ENCODE data around the gene CDH13. TPM values are rescaled to one million over a fixed set of nuclear protein-coding genes. Genes with fewer than 3 reads are reported as not detected.

Gene CDH13
- total RNA-seq, 1 donor from 2014 or later, result 2.3 TPM

DNA sequence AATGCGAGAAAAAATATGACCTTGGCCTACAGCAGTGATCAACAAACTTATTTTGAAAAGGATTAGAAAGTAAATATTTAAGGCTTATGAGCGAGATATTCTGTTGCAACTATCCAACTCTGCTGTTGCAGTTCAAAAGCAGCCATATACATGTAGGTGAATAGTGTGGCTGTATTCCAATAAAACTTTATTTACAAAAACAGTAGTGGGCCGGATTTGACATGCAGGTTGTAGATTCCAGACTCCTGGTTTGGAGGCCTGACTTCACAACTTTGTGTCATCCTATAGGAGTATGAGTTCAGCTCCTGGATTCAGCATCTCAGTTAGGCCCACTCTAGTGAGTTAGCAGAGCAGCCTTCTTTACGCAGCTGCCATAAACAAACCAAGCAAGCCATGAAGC, 386.3 kb downstream of the CDH13 start:
- no peak overlapping the region for H3K27ac Mint-ChIP-seq (ENCODE audit: unreplicated experiment)
- TF ChIP-seq, protein P1, sequence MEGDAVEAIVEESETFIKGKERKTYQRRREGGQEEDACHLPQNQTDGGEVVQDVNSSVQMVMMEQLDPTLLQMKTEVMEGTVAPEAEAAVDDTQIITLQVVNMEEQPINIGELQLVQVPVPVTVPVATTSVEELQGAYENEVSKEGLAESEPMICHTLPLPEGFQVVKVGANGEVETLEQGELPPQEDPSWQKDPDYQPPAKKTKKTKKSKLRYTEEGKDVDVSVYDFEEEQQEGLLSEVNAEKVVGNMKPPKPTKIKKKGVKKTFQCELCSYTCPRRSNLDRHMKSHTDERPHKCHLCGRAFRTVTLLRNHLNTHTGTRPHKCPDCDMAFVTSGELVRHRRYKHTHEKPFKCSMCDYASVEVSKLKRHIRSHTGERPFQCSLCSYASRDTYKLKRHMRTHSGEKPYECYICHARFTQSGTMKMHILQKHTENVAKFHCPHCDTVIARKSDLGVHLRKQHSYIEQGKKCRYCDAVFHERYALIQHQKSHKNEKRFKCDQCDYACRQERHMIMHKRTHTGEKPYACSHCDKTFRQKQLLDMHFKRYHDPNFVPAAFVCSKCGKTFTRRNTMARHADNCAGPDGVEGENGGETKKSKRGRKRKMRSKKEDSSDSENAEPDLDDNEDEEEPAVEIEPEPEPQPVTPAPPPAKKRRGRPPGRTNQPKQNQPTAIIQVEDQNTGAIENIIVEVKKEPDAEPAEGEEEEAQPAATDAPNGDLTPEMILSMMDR (IDR thresholded peaks at IDR 0.05; ENCODE audit: unreplicated experiment), result no peak
- H3K4me3 Mint-ChIP-seq (ENCODE audit: unreplicated experiment), result no peak overlapping the region
- no peak for DNase-seq (ENCODE audit: low spot score)
- H3K27me3 Mint-ChIP-seq (ENCODE audit: unreplicated experiment), result no peaks in the 10 kb centered on the region
- no peaks in the 10 kb centered on the region for H3K36me3 Mint-ChIP-seq (ENCODE audit: low read depth, unreplicated experiment)
- H3K4me1 Mint-ChIP-seq (ENCODE audit: unreplicated experiment), result no peaks in the 10 kb centered on the region
- H3K9me3 Mint-ChIP-seq (ENCODE audit: unreplicated experiment), result no peaks in the 10 kb centered on the region

DNA sequence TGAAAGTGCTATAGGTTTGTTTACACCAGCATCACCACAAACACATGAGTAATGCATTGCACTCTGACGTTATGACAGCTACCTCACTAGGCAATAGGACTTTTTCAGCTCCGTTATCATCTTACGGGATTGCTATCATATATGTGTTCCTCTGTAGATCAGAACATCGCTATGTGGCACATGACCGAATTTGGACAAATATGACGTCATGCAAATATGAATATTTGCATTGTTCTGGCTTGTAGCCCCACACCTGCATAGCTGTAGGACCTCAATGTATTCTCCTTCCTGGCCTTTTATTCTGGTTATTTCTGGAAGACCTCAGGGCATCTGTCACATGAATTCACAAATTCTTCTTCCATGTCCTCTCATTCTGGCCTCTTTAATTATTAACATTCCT, 393.2 kb downstream of the CDH13 start:
- Mint-ChIP-seq H3K27ac (ENCODE audit: unreplicated experiment) (no peak overlapping the region), H3K4me1 (ENCODE audit: unreplicated experiment) (no peaks in the 10 kb centered on the region), H3K36me3 (ENCODE audit: low read depth, unreplicated experiment) (no peaks in the 10 kb centered on the region), H3K4me3 (ENCODE audit: unreplicated experiment) (no peak overlapping the region), H3K9me3 (ENCODE audit: unreplicated experiment) (no peaks in the 10 kb centered on the region), H3K27me3 (ENCODE audit: unreplicated experiment) (no peaks in the 10 kb centered on the region)
- DNase-seq (ENCODE audit: low spot score), result no peak
- TF ChIP-seq, protein P1 (IDR thresholded peaks at IDR 0.05; ENCODE audit: unreplicated experiment), result no peak

DNA sequence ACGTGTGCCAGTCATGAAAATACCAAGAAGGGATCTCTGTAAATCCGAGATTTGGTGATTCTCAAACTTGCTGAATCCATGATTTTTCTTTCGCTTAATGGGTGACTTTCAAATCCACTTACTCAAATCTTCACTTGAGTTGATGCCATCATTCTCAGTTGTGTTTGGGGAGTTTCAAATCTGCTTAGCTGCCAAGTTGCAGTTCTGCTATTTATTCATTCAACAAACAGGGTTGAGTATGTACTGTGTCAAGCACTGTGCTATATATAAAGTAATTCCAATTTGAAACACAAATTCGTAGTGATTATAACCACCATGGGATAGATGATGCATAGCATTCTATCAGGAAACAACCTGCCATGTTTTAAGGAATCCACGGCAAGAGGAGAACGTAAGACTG, 394.3 kb downstream of the CDH13 start:
- Mint-ChIP-seq H3K27ac (ENCODE audit: unreplicated experiment) (no peak overlapping the region), H3K36me3 (ENCODE audit: low read depth, unreplicated experiment) (no peaks in the 10 kb centered on the region), H3K4me1 (ENCODE audit: unreplicated experiment) (no peaks in the 10 kb centered on the region), H3K27me3 (ENCODE audit: unreplicated experiment) (no peaks in the 10 kb centered on the region), H3K9me3 (ENCODE audit: unreplicated experiment) (no peaks in the 10 kb centered on the region), H3K4me3 (ENCODE audit: unreplicated experiment) (no peak overlapping the region)
- DNase-seq (ENCODE audit: low spot score), result no peak
- TF ChIP-seq, protein P1 (IDR thresholded peaks at IDR 0.05; ENCODE audit: unreplicated experiment), result no peak

DNA sequence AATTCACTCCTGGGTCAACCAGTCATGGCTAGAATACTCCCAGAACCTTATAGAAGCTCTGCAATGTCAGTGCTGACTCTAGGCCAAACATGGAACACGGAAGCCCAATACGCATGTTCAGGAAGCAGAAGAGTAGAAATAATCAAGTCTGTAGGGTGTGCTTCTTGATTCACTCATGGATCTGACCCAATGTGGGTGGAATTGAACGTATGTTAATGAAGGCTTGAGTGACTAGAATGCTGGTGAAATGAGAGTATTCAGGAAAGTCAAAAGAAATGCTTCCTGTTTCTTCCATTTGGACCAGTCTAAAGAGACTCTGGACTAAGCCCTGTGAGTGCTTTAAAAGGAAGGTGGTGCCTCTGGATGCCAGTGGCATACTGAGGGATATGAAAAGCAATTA, 395.0 kb downstream of the CDH13 start:
- H3K27ac Mint-ChIP-seq (ENCODE audit: unreplicated experiment), result no peak overlapping the region
- H3K27me3 Mint-ChIP-seq (ENCODE audit: unreplicated experiment), result no peaks in the 10 kb centered on the region
- no peaks in the 10 kb centered on the region for H3K9me3 Mint-ChIP-seq (ENCODE audit: unreplicated experiment)

DNA sequence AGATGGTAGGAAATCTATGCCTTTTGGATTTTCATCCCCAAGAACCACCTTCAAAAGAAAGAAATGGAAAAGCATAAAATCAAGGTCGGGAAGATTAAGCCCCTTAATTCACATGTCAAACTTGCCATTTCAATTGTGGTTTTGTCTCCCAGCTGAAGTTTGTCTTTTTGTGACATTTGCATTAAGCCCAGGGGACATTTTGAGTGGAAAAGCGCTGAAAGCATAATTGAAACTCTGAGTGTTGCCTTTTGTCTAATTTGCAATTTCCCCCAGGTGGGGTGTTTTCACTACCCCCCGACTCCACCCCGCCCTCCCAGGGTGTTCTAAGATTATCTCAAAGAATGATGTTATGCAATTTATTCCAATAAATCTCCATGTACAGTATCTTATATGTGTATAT, 396.2 kb downstream of the CDH13 start:
- no peaks in the 10 kb centered on the region for H3K9me3 Mint-ChIP-seq (ENCODE audit: unreplicated experiment)
- no peak overlapping the region for H3K4me3 Mint-ChIP-seq (ENCODE audit: unreplicated experiment)
- H3K27ac Mint-ChIP-seq (ENCODE audit: unreplicated experiment), result no peak overlapping the region
- no peaks in the 10 kb centered on the region for H3K4me1 Mint-ChIP-seq (ENCODE audit: unreplicated experiment)
- TF ChIP-seq, protein P1 (IDR thresholded peaks at IDR 0.05; ENCODE audit: unreplicated experiment), result no peak
- H3K27me3 Mint-ChIP-seq (ENCODE audit: unreplicated experiment), result no peaks in the 10 kb centered on the region
- no peak for DNase-seq (ENCODE audit: low spot score)
- no peaks in the 10 kb centered on the region for H3K36me3 Mint-ChIP-seq (ENCODE audit: low read depth, unreplicated experiment)

More for the DNA sequence above, 395.0 kb downstream of the CDH13 start:
- TF ChIP-seq, protein P1 (IDR thresholded peaks at IDR 0.05; ENCODE audit: unreplicated experiment), result no peak
- no peaks in the 10 kb centered on the region for H3K4me1 Mint-ChIP-seq (ENCODE audit: unreplicated experiment)
- H3K36me3 Mint-ChIP-seq (ENCODE audit: low read depth, unreplicated experiment), result no peaks in the 10 kb centered on the region
- no peak for DNase-seq (ENCODE audit: low spot score)
- no peak overlapping the region for H3K4me3 Mint-ChIP-seq (ENCODE audit: unreplicated experiment)

Data from endothelial cell (in vitro differentiated cells).